GM10266 (cell line): ENCODE data around the gene PRM2.

Experiments used
- DNase-seq: peaks from one replicate; pipeline ENCODE4 v3.0.0; 2012; ENCODE audit errors: extremely low spot score
- CTCF ChIP-seq: IDR thresholded peaks from 2 replicates; pipeline ENCODE4 v1.5.1; 2012; ENCODE audit warnings: mild to moderate bottlenecking, low read depth; ENCODE audit not compliant: control insufficient read depth, insufficient read depth; ENCODE audit errors: missing control alignments

The PRM2 gene

DNA sequence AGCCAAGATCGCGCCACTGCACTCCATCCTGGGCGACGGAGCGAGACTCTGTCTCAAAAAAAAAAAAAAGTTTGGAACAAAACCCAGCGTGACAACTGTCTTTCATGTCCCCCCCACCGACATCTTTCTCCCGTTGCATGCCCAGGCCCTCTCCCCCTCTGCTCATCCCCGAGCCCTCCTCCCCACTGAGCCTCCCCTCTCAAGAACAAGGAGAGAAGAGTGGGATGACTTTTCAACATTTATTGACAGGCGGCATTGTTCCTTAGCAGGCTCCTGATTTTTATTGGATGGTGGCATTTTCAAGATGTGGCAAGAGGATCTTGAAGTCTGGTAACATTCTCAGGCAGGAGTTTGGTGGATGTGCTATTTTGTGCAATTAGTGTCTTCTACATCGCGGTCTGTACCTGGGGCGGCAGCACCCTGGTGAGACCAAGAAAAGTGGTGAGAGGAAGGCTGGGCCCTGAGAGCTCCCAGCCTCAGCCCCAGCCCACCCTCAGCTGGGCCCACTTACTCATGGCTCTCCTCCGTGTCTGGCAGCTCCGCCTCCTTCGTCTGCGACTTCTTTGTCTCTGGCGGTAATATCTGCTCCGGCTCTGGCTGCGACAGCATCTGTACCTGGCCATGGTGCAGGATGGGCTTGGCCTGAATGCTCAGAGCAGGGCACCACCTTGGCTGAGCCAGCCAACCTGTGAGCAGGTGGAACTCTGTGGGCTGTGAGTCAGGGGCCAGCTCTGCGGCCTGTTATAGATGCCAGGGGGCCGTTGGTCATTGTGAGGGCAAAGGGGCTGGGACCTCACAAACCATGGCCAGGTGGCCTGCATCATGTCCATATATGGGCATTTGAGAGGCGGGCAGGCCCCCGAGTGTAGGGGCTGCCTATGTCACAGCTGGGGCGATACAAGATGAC, 4.6 kb upstream of the PRM2 start, which contains the start of gene PRM1:
TSS of gene PRM1 (minus strand) at position 715 of the 907 bp plus-strand sequence. CDS start at position 623, 92 bp downstream.
- no peak for TF ChIP-seq CTCF
- DNase-seq, result no peak

DNA sequence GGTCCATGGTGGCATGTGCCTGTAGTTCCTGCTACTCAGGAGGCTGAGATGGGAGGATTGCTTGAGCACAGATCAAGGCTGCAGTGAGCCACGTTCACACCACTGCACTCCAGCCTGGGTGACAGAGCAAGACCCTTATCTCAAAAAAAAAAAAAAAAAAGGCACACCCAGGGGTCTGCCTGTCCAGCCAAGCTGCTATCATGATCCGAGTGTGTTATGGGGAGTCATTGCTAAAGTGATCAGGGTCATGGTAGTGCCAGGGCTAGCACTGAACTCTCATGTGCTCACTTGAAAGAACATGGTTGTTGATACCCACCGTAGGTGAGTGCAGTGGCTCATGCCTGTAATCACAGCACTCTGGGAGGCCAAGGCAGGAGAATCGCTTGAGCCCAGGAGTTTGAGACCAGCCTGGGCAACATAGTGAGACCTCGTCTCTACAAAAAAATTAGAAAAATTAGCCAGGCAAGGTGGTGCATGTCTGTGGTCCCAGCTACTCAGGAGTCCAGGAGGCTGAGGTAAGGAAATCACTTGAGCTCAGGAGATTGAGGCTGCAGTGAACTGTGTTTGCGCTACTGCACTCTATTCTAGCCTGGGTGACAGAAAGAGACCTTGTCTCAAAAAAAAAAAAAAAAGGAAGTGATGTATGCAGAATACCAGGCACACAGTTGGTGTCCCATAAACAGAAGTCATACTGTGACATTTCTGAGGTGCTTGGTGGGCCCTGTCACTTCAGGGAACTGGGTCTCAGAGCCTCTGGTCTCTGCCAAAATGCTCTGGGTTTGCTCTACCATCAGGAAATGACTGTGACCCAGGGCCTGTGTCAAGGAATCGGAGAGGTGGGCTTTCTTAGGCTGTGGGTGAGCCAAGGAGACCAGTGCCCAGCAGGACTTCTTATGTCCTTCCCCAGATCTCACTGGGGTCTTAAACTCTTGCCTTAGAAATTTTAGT, 2.7 kb upstream of the PRM2 start:
- no peak for DNase-seq
- TF ChIP-seq CTCF, result no peak

- no peak for TF ChIP-seq CTCF
Observed at GRCh38 chr16:11277607-11278337, 1.5 kb upstream of the PRM2 start.

DNA sequence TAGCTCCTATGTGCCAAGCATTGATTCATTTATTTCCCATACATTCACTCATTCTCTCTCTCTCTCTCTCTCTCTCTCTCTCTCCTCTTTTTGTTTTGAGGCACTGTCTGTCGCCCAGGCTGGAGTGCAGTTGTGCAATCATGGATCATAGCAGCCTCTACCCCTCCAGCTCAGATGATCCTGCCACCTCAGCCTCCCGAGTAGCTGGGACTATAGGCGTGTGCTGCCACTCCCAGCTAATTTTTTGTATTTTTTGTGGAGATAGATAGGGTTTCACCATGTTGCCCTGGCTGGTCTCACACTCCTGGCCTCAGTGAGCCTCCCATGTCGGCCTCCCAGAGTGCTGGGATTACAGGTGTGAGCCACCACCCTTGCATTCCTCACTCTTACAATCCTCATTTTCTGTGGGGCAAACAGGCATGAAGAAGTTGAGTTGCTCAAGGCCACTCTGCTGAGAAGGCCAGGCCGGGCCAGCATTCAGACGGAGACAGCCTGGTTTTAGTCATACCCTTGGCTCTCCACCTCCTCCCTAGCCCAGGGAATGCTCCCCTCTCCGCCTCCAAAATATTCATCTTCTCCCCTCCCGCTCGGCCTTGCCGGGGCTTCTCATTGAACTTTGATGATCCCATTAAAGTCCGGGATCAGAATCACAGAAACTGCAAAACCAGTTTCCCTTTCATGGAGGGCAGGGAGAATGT, 765 bp upstream of the PRM2 start:
- TF ChIP-seq CTCF, result no peak
- no peak for DNase-seq

More at GRCh38 chr16:11277607-11278337, 1.5 kb upstream of the PRM2 start:
- DNase-seq, result no peak

DNA sequence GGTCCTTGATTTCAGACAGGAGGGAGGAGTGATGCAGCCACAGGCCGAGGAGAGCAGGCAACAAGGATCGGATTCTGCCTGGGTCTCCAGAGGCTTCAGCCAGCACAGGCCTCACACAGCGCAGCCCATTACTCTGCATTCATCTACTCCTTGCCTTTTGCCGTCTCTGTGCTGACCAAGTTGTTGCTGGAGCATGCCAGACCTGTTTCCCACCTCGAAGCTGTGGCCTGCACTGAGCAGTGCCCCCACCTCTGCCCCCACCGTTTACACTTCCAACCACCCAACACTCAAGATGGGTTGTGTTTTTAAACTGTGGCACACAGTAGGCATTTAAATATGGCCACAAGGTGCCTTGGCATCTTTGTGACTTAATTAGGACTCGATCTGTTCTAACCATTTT, 1.3 kb downstream of the PRM2 start:
- no peak for TF ChIP-seq CTCF
- DNase-seq, result no peak

- no peak for DNase-seq
- no peak for TF ChIP-seq CTCF
Observed at GRCh38 chr16:11273721-11274324, 2.5 kb downstream of the PRM2 start.
